GM23338 (cell line): ENCODE data around the gene PDHX. TPM values are rescaled to one million over a fixed set of nuclear protein-coding genes. Genes with fewer than 3 reads are reported as not detected.

Source experiments
- ATAC-seq: fragments of 200-7000 bp; cut with Tn5 transposase; 3 replicates; pipeline ENCODE4 v1.9.1; 2020
- DNase-seq: peaks from one replicate; pipeline ENCODE4 v3.0.0-alpha.2; 2015; ENCODE audit warnings: low spot score
- H2AFZ ChIP-seq: fragments of 200-600 bp; sonication (generic); 2 replicates; pipeline ENCODE4 v1.8.0; 2016; ENCODE audit warnings: antibody characterized with exemption, mild to moderate bottlenecking, moderate library complexity
- H3F3A ChIP-seq: fragments of 200-600 bp; sonication (generic); replicated peaks from 2 replicates; pipeline ENCODE4 v1.8.0; 2017; ENCODE audit warnings: antibody characterized with exemption, mixed run types, low read depth
- H3K27ac ChIP-seq: fragments of 200-600 bp; sonication (generic); 2 replicates; pipeline ENCODE4 v1.6.1; 2016; ENCODE audit warnings: low read depth
- H3K27me3 ChIP-seq: fragments of 200-600 bp; sonication (generic); 2 replicates; pipeline ENCODE4 v1.8.0; 2016; ENCODE audit warnings: mild to moderate bottlenecking, mixed run types, moderate library complexity; ENCODE audit not compliant: insufficient read depth
- H3K36me3 ChIP-seq: fragments of 200-600 bp; sonication (generic); 2 replicates; pipeline ENCODE4 v1.8.0; 2016; ENCODE audit warnings: mild to moderate bottlenecking; ENCODE audit not compliant: insufficient read depth
- H3K4me1 ChIP-seq: fragments of 200-600 bp; sonication (generic); 2 replicates; pipeline ENCODE4 v1.8.0; 2016; ENCODE audit warnings: mild to moderate bottlenecking, moderate library complexity; ENCODE audit not compliant: insufficient read depth
- H3K4me2 ChIP-seq: fragments of 200-600 bp; sonication (generic); 2 replicates; pipeline ENCODE4 v1.7.1; 2017; ENCODE audit warnings: mixed run types
- H3K4me3 ChIP-seq: fragments of 200-600 bp; sonication (generic); 2 replicates; pipeline ENCODE4 v1.6.1; 2016; ENCODE audit warnings: mixed run types
- H3K79me2 ChIP-seq: fragments of 200-600 bp; sonication (generic); replicated peaks from 2 replicates; pipeline ENCODE4 v1.8.0; 2017; ENCODE audit warnings: mild to moderate bottlenecking; ENCODE audit not compliant: insufficient read depth
- H3K9me2 ChIP-seq: fragments of 200-600 bp; sonication (generic); 2 replicates; pipeline ENCODE4 v1.8.0; 2017; ENCODE audit not compliant: insufficient read depth
- H4K20me1 ChIP-seq: fragments of 200-600 bp; sonication (generic); replicated peaks from 2 replicates; pipeline ENCODE4 v1.8.0; 2017; ENCODE audit warnings: mild to moderate bottlenecking; ENCODE audit not compliant: insufficient read depth
- H3K27ac Mint-ChIP-seq: 2 replicates; pipeline ENCODE4 v1.8.0; 2020; ENCODE audit warnings: inconsistent platforms, mild to moderate bottlenecking, moderate library complexity, mixed read lengths
- H3K27me3 Mint-ChIP-seq: 3 replicates; pipeline ENCODE4 v1.8.0; 2022; ENCODE audit warnings: low read depth, mild to moderate bottlenecking, moderate library complexity, mixed read lengths, inconsistent platforms; ENCODE audit not compliant: insufficient read depth, poor library complexity
- H3K36me3 Mint-ChIP-seq: 3 replicates; pipeline ENCODE4 v1.8.0; 2021; ENCODE audit warnings: low read depth, mild to moderate bottlenecking, inconsistent platforms, moderate library complexity, mixed read lengths
- H3K4me1 Mint-ChIP-seq: 3 replicates; pipeline ENCODE4 v1.8.0; 2020; ENCODE audit warnings: mild to moderate bottlenecking, inconsistent platforms, mixed read lengths
- H3K4me3 Mint-ChIP-seq: 3 replicates; pipeline ENCODE4 v1.8.0; 2021; ENCODE audit warnings: moderate library complexity, mild to moderate bottlenecking, inconsistent platforms, mixed read lengths
- H3K9me3 Mint-ChIP-seq: 3 replicates; pipeline ENCODE4 v1.8.0; 2020; ENCODE audit warnings: moderate library complexity, mild to moderate bottlenecking, inconsistent platforms, mixed read lengths
- CREB1 ChIP-seq: fragments of 250-450 bp; sonication (Bioruptor Pico); IDR thresholded peaks from 2 replicates; pipeline ENCODE4 v1.5.0; 2020; ENCODE audit warnings: low read depth, mild to moderate bottlenecking, moderate library complexity
- CTCF ChIP-seq, 2 experiments: fragments of 200-600 bp in 1 of 2; sonication (generic) in 1 of 2; conservative IDR thresholded peaks; 2 replicates each; pipeline versions ENCODE4 v1.5.1 to v1.6.1; 2016 to 2017; ENCODE audit warnings: antibody characterized with exemption in 2 of 2, low read depth in 2 of 2, mild to moderate bottlenecking in 2 of 2, moderate library complexity in 1 of 2
- ETS1 ChIP-seq: IDR thresholded peaks from 2 replicates; pipeline ENCODE4 v1.6.1; 2016; ENCODE audit warnings: antibody characterized with exemption
- EZH2 ChIP-seq: fragments of 200-600 bp; sonication (generic); IDR thresholded peaks from one replicate; pipeline ENCODE4 v1.8.0; 2017; ENCODE audit warnings: antibody characterized with exemption, mild to moderate bottlenecking, low read depth; ENCODE audit not compliant: unreplicated experiment
- EZH2phosphoT487 ChIP-seq: fragments of 200-600 bp; sonication (generic); IDR thresholded peaks from one replicate; pipeline ENCODE4 v1.8.1; 2018; ENCODE audit warnings: antibody characterized with exemption; ENCODE audit not compliant: unreplicated experiment
- JUNB ChIP-seq: IDR thresholded peaks from one replicate; pipeline ENCODE4 v1.6.1; 2016; ENCODE audit warnings: antibody characterized with exemption; ENCODE audit not compliant: unreplicated experiment
- NANOG ChIP-seq: IDR thresholded peaks from 2 replicates; pipeline ENCODE4 v1.6.1; 2016; ENCODE audit warnings: antibody characterized with exemption, borderline replicate concordance
- POLR2AphosphoS5 ChIP-seq: IDR thresholded peaks from 2 replicates; pipeline ENCODE4 v1.6.1; 2016; ENCODE audit warnings: antibody characterized with exemption, low read depth
- REST ChIP-seq: IDR thresholded peaks from one replicate; pipeline ENCODE4 v1.6.1; 2018; ENCODE audit warnings: antibody characterized with exemption; ENCODE audit not compliant: unreplicated experiment
- STAT1 ChIP-seq: IDR thresholded peaks from one replicate; pipeline ENCODE4 v1.6.1; 2016; ENCODE audit warnings: antibody characterized with exemption; ENCODE audit not compliant: unreplicated experiment
- ZNF114 ChIP-seq: fragments of 250-450 bp; sonication (Bioruptor Pico); IDR thresholded peaks from 2 replicates; pipeline ENCODE4 v1.5.0; 2020; ENCODE audit warnings: mild to moderate bottlenecking, moderate library complexity
- ZNF331 ChIP-seq: fragments of 250-450 bp; sonication (Bioruptor Pico); IDR thresholded peaks from 2 replicates; pipeline ENCODE4 v1.5.0; 2020; ENCODE audit warnings: low read depth, mild to moderate bottlenecking, moderate library complexity
- ZNF462 ChIP-seq: fragments of 250-450 bp; sonication (Bioruptor Pico); IDR thresholded peaks from 2 replicates; pipeline ENCODE4 v1.5.0; 2020; ENCODE audit warnings: mild to moderate bottlenecking, moderate library complexity
- polyA plus RNA-seq: library from polyadenylated mRNA; unstranded; fragments of >200 nt; fragmentation: Nextera tagmentation; extraction: Ambion mirVana; gene quantifications from 2 replicates; pipeline ENCODE4 v1.2.1, GENCODE V29; 2016
- total RNA-seq: library from RNA; depleted of rRNA; stranded (reverse); fragments of >200 nt; shearing (Covaris generic); gene quantifications from 2 replicates; pipeline ENCODE4 v1.2.3, GENCODE V29; 2014

PDHX gene
- total and polyA plus RNA-seq, 2 experiments from 2014 or later = 36.9 to 40.2 TPM

- Histone ChIP-seq H3K36me3 (no peaks in the 10 kb centered on the region), H3K4me1 (peaks cover 14% of the 10 kb centered on the region; the same call in 1 of the 2 replicates), H3K9me2 (peaks cover 6% of the 10 kb centered on the region), H3K79me2 (no peaks in the 10 kb centered on the region), H3F3A (no peaks in the 10 kb centered on the region), H3K27me3 (no peaks in the 10 kb centered on the region), H4K20me1 (no peaks in the 10 kb centered on the region), H2AFZ (no peak overlapping the region), H3K27ac (no peak overlapping the region), H3K4me2 (no peak overlapping the region), H3K4me3 (no peak overlapping the region)
- no peak for TF ChIP-seq JUNB
- no peak for TF ChIP-seq ETS1
- TF ChIP-seq NANOG = no peak
- TF ChIP-seq ZNF331 = no peak
- TF ChIP-seq CTCF (conservative IDR thresholded peaks at IDR 0.05; ENCODE audit: low read depth in 2 of 2) = no peak
- TF ChIP-seq EZH2phosphoT487 = no peak
- TF ChIP-seq POLR2AphosphoS5 = no peak
- no peak for TF ChIP-seq ZNF114
- no peak for TF ChIP-seq STAT1
- TF ChIP-seq EZH2 = no peak
- TF ChIP-seq REST = no peak
- TF ChIP-seq ZNF462 (CRISPR knock-in tag) = no peak
- no peak for TF ChIP-seq CREB1 (CRISPR knock-in tag)
- H3K27me3 Mint-ChIP-seq = peaks cover 1% of the 10 kb centered on the region
- DNase-seq = no peak
- H3K4me1 Mint-ChIP-seq = peaks cover 17% of the 10 kb centered on the region
- no peak overlapping the region for H3K27ac Mint-ChIP-seq
- no peaks in the 10 kb centered on the region for H3K36me3 Mint-ChIP-seq
- ATAC-seq = no peak
- H3K9me3 Mint-ChIP-seq = no peaks in the 10 kb centered on the region
- no peak overlapping the region for H3K4me3 Mint-ChIP-seq
Measured at GRCh38 chr11:35011389-35011788, 95.0 kb downstream of the PDHX start.
